Stimulated activated CD8-positive, alpha-beta memory T cell treated with anti-CD3 and anti-CD28 coated beads, Interleukin-15, amount 100 ng/mL, for 48 hours (primary cell): Measurements from ENCODE around the gene WBP2NL.

ENCODE experiments used
- DNase-seq, 2 donors: peaks; one replicate each; pipeline ENCODE4 v3.0.0-alpha.2; 2020; ENCODE audit warnings: low read depth in 2 of 2

WBP2NL gene

GRCh38 chr22:41978732-41979131 is 19.9 kb upstream of the WBP2NL start:
- DNase-seq = no peak

GRCh38 chr22:41979423-41980250 is 19.0 kb upstream of the WBP2NL start:
- DNase-seq = no peak

- DNase-seq = no peak
Measured at GRCh38 chr22:41982865-41983264, 15.7 kb upstream of the WBP2NL start.

- DNase-seq = no peak
Measured at GRCh38 chr22:41983513-41984405, 14.8 kb upstream of the WBP2NL start.

- no peak for DNase-seq
Measured at GRCh38 chr22:41987276-41987675, 11.3 kb upstream of the WBP2NL start.

- DNase-seq = no peak
Measured at GRCh38 chr22:41989246-41989645, 9.3 kb upstream of the WBP2NL start.

- no peak for DNase-seq
Measured at GRCh38 chr22:41991111-41991510, 7.5 kb upstream of the WBP2NL start.

- no peak for DNase-seq
Measured at GRCh38 chr22:41992496-41992895, 6.1 kb upstream of the WBP2NL start.

- DNase-seq = no peak
Measured at GRCh38 chr22:41995211-41995610, 3.4 kb upstream of the WBP2NL start.

GRCh38 chr22:41996826-41997225 is 1.8 kb upstream of the WBP2NL start:
- DNase-seq = no peak

- no peak for DNase-seq
Measured at GRCh38 chr22:42000466-42000865, 1.9 kb downstream of the WBP2NL start.

GRCh38 chr22:42001121-42001520 is 2.5 kb downstream of the WBP2NL start:
- no peak for DNase-seq

GRCh38 chr22:42001706-42002105 is 3.1 kb downstream of the WBP2NL start:
- no peak for DNase-seq

GRCh38 chr22:42007922-42008321 is 9.3 kb downstream of the WBP2NL start:
- DNase-seq = no peak

- no peak for DNase-seq
Measured at GRCh38 chr22:42010778-42011177, 12.2 kb downstream of the WBP2NL start.

GRCh38 chr22:42013385-42013784 is 14.8 kb downstream of the WBP2NL start:
- no peak for DNase-seq

- no peak for DNase-seq
Measured at GRCh38 chr22:42016111-42016510, 17.5 kb downstream of the WBP2NL start.

- no peak for DNase-seq
Measured at GRCh38 chr22:42018224-42018623, 19.6 kb downstream of the WBP2NL start.

GRCh38 chr22:42021571-42021970 is 23.0 kb downstream of the WBP2NL start:
- no peak for DNase-seq

- DNase-seq = no peak
Measured at GRCh38 chr22:42022162-42022847, 23.7 kb downstream of the WBP2NL start.

GRCh38 chr22:42025421-42025820 is 26.8 kb downstream of the WBP2NL start:
- no peak for DNase-seq

- no peak for DNase-seq
Measured at GRCh38 chr22:42026705-42027104, 28.1 kb downstream of the WBP2NL start.
